ENCODE measurements around the gene YY1. TPM values are rescaled to one million over a fixed set of nuclear protein-coding genes. Genes with fewer than 3 reads are reported as not detected.

YY1 gene
- total and polyA plus RNA-seq, 10 donors = 28.4 to 64.1 (median 56.9) TPM

DNA sequence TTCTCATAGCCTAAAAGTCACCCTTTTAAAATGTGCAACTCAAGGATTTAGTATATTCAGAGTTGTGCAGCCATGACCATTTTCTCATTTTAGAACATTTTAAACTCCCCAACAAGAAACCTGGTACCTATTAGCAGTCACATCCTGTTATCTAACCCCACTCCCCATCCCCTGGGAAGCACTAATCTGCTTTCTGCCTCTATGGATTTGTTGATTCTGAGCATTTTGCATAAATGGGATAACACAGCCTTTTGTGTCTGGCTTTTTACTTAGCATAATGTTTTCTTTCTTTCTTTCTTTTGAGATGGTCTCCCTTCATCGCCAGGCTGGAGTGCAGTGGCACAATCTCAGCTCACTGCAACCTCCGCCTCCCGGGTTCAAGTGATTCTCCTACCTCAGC lies 38.6 kb upstream of the YY1 start:
- intact Hi-C loops (cut with DNase I; ENCODE audit: low total_unique reads) = no loop called here
- H3K36me3 ChIP-seq = no peaks in the 10 kb centered on the region
- TF ChIP-seq, protein P1, sequence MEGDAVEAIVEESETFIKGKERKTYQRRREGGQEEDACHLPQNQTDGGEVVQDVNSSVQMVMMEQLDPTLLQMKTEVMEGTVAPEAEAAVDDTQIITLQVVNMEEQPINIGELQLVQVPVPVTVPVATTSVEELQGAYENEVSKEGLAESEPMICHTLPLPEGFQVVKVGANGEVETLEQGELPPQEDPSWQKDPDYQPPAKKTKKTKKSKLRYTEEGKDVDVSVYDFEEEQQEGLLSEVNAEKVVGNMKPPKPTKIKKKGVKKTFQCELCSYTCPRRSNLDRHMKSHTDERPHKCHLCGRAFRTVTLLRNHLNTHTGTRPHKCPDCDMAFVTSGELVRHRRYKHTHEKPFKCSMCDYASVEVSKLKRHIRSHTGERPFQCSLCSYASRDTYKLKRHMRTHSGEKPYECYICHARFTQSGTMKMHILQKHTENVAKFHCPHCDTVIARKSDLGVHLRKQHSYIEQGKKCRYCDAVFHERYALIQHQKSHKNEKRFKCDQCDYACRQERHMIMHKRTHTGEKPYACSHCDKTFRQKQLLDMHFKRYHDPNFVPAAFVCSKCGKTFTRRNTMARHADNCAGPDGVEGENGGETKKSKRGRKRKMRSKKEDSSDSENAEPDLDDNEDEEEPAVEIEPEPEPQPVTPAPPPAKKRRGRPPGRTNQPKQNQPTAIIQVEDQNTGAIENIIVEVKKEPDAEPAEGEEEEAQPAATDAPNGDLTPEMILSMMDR (IDR thresholded peaks at IDR 0.05 in 8 of 11, conservative IDR thresholded peaks at IDR 0.05 in 3 of 11) = no peak
- TF ChIP-seq POLR2AphosphoS5 (IDR thresholded peaks at IDR 0.05) = no peak
- no peak for TF ChIP-seq POLR2A (IDR thresholded peaks at IDR 0.05)
- H3K27me3 ChIP-seq (replicated peaks in 1 of 7) = no peaks in the 10 kb centered on the region
- H3K4me3 ChIP-seq = no peak overlapping the region
- no peak overlapping the region for H3K27ac ChIP-seq
- H3K9me3 ChIP-seq = no peaks in the 10 kb centered on the region
- WGBS, 5 donors = 89 to 98% (median 93%) methylated on average over 3 of the region's 3 CpGs
- no peaks in the 10 kb centered on the region for H3K4me1 ChIP-seq
- no peak for DNase-seq

DNA sequence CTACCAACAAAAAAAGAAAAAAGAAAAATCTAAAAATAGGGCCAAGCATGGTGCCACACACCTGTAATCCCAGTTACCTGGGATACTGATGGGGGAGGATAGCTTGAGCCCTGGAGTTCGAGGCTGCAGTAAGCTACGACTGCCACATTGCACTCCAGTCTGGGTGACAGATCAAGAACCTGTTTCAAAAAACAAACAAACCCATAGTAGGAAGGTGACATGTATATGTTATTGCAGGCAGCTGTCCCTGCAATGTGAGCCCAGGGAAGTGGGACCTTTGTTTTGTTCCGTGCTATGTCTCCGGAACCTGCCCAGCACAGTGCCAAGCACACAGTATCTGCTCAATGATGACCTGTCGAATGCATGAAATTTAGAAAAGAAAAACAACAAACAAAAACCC lies 37.2 kb upstream of the YY1 start:
- 86 to 98% (median 94%) methylated on average over 5 of the region's 5 CpGs for WGBS, 5 donors
- TF ChIP-seq POLR2AphosphoS5 (IDR thresholded peaks at IDR 0.05) = no peak
- TF ChIP-seq POLR2A (IDR thresholded peaks at IDR 0.05) = no peak
- TF ChIP-seq, protein P1 (IDR thresholded peaks at IDR 0.05 in 8 of 11, conservative IDR thresholded peaks at IDR 0.05 in 3 of 11) = no peak
- Histone ChIP-seq H3K27ac (no peak overlapping the region), H3K4me1 (no peaks in the 10 kb centered on the region), H3K4me3 (no peak overlapping the region), H3K27me3 (replicated peaks in 1 of 7) (no peaks in the 10 kb centered on the region), H3K9me3 (no peaks in the 10 kb centered on the region), H3K36me3 (no peaks in the 10 kb centered on the region)
- no peak for DNase-seq
- intact Hi-C loops (cut with DNase I; ENCODE audit: low total_unique reads) = no loop called here

DNA sequence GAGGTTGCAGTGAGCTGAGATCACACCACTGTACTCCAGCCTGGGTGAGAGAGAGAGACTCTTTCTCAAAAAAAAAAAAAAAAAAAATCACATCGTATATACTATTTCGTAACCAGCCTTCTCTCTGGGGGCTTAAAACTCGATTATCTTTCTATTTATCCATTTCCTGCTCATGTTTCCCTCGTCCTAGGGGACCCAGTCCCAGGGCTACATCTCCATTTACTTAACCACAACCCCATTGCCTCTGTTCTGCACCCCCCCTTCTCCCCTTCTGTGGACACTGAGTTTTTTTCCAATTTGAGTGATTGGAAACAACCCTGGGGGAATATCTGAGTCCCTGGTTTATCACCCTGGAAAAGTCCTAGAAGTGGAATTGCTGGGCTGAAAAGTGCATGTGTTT lies 36.2 kb upstream of the YY1 start:
- intact Hi-C loops (cut with DNase I; ENCODE audit: low total_unique reads) = no loop called here
- H3K9me3 ChIP-seq = no peaks in the 10 kb centered on the region
- 20 to 56% (median 46%) methylated on average over 4 of the region's 4 CpGs for WGBS, 5 donors
- no peak for DNase-seq
- no peaks in the 10 kb centered on the region for H3K36me3 ChIP-seq
- no peak for TF ChIP-seq POLR2AphosphoS5 (IDR thresholded peaks at IDR 0.05)
- TF ChIP-seq POLR2A (IDR thresholded peaks at IDR 0.05) = no peak
- TF ChIP-seq, protein P1 (IDR thresholded peaks at IDR 0.05 in 8 of 11, conservative IDR thresholded peaks at IDR 0.05 in 3 of 11) = no peak
- H3K4me3 ChIP-seq = no peak overlapping the region
- no peaks in the 10 kb centered on the region for H3K4me1 ChIP-seq
- no peak overlapping the region for H3K27ac ChIP-seq
- H3K27me3 ChIP-seq (replicated peaks in 1 of 7) = no peaks in the 10 kb centered on the region

DNA sequence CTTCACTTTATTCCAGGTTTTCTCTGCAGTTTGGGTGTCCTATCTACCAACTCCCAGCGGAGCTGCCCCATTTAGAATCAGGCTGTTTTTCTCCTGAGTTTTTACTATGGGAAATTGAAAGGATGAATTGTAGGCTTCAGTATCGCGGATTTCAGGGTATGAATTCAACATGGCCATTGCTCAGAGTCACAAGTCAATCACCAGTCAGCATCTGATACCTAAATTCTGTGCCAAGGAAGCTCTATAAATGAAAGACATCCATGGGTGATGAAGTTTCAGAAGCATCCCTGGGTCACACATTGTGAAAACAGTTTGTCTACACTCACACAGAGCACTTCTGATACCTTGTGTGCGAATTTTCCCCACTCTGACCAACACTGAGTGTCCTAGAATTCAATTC lies 35.8 kb upstream of the YY1 start:
- Histone ChIP-seq H3K36me3 (no peaks in the 10 kb centered on the region), H3K27ac (no peak overlapping the region), H3K9me3 (no peaks in the 10 kb centered on the region), H3K27me3 (replicated peaks in 1 of 7) (no peaks in the 10 kb centered on the region), H3K4me3 (no peak overlapping the region), H3K4me1 (no peaks in the 10 kb centered on the region)
- DNase-seq = no peak
- no peak for TF ChIP-seq POLR2A (IDR thresholded peaks at IDR 0.05)
- TF ChIP-seq, protein P1 (IDR thresholded peaks at IDR 0.05 in 8 of 11, conservative IDR thresholded peaks at IDR 0.05 in 3 of 11) = no peak
- TF ChIP-seq POLR2AphosphoS5 (IDR thresholded peaks at IDR 0.05) = no peak
- intact Hi-C loops (cut with DNase I; ENCODE audit: low total_unique reads) = no loop called here
- WGBS, 5 donors = 94 to 98% (median 94%) methylated on average over 4 of the region's 4 CpGs
